ENCODE data around the gene CDK2.

The CDK2 gene

GRCh38 chr12:55946553-55946952 lies 20.1 kb upstream of the CDK2 start:
- Histone ChIP-seq H3K27me3 (ENCODE audit: control insufficient read depth in 1 of 2, insufficient read depth in 1 of 2, low read length in 2 of 2) (no peaks in the 10 kb centered on the region), H2AFZ (ENCODE audit: low read depth, low read length) (no peak overlapping the region), H3K27ac (ENCODE audit: low read length, poor library complexity, severe bottlenecking) (no peak overlapping the region), H2BK120ac (ENCODE audit: low read depth, low read length) (no peak overlapping the region), H3K9ac (ENCODE audit: low read length) (no peak overlapping the region), H2BK12ac (ENCODE audit: low read length in 2 of 2) (no peak overlapping the region), H3K4me1 (ENCODE audit: control insufficient read depth, insufficient read depth, low read depth, low read length) (no peaks in the 10 kb centered on the region), H2BK5ac (ENCODE audit: low read depth, low read length, poor library complexity, severe bottlenecking) (no peak overlapping the region), H3K14ac (ENCODE audit: low read length in 2 of 2) (no peak overlapping the region), H3K4me2 (ENCODE audit: low read length, poor library complexity, severe bottlenecking) (no peak overlapping the region), H3K18ac (ENCODE audit: low read depth in 1 of 2, low read length in 2 of 2) (no peak overlapping the region), H3K4me3 (ENCODE audit: insufficient read depth in 1 of 2, low read depth in 1 of 2, low read length in 2 of 2) (no peak overlapping the region), H3K36me3 (ENCODE audit: control insufficient read depth in 1 of 2, insufficient read depth in 2 of 2, low read depth in 1 of 2, low read length in 2 of 2) (peaks cover 15 to 58% of the 10 kb centered on the region in 2 experiments), H2BK15ac (ENCODE audit: low read depth, poor library complexity, severe bottlenecking) (no peak overlapping the region), H4K91ac (ENCODE audit: low read length) (no peak overlapping the region), H2AK5ac (ENCODE audit: low read length, severe bottlenecking) (no peak overlapping the region), H3K23ac (ENCODE audit: low read length in 2 of 2) (no peak overlapping the region), H3K4ac (ENCODE audit: low read depth in 1 of 2, low read length in 2 of 2) (no peak overlapping the region), H4K8ac (ENCODE audit: low read length) (no peak overlapping the region), H3K79me1 (replicated peaks; ENCODE audit: low read length, poor library complexity, severe bottlenecking) (no peaks in the 10 kb centered on the region), H3K9me3 (ENCODE audit: control insufficient read depth, low read length) (no peaks in the 10 kb centered on the region)
- no peak for DNase-seq
- 99% methylated on average over 3 of the region's 6 CpGs for WGBS

DNA sequence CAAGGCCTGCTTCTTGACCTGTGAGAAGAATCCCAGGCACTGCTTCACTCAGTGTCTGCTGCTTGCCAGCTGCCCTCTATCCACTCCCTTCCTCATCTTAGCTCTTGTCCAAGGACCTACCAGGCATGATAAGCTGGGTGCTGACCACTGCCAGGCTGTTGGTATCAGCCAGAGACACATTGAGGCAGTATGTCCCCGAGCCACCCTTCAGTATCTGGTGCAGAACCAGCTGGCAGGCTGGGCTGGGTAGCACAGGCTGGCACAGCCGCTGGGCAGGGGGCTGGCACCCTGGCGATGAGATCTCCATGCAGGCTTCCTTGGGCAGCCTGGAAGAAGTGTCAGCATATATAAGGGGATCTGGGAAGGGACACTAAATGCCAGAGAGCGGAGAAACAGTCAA lies 11.3 kb upstream of the CDK2 start:
- no peak overlapping the region for H3K4ac ChIP-seq (ENCODE audit: low read depth in 1 of 2, low read length in 2 of 2)
- H2BK120ac ChIP-seq (ENCODE audit: low read depth, low read length): no peak overlapping the region
- H4K91ac ChIP-seq (ENCODE audit: low read length): no peak overlapping the region
- no peak overlapping the region for H2AFZ ChIP-seq (ENCODE audit: low read depth, low read length)
- no peaks in the 10 kb centered on the region for H3K9me3 ChIP-seq (ENCODE audit: control insufficient read depth, low read length)
- H3K9ac ChIP-seq (ENCODE audit: low read length): no peak overlapping the region
- no peaks in the 10 kb centered on the region for H3K79me1 ChIP-seq (replicated peaks; ENCODE audit: low read length, poor library complexity, severe bottlenecking)
- H3K18ac ChIP-seq (ENCODE audit: low read depth in 1 of 2, low read length in 2 of 2): no peak overlapping the region
- no peak overlapping the region for H3K23ac ChIP-seq (ENCODE audit: low read length in 2 of 2)
- 83% methylated on average over 3 of the region's 4 CpGs for WGBS
- no peak overlapping the region for H3K4me3 ChIP-seq (ENCODE audit: insufficient read depth in 1 of 2, low read depth in 1 of 2, low read length in 2 of 2)
- no peak overlapping the region for H2AK5ac ChIP-seq (ENCODE audit: low read length, severe bottlenecking)
- H2BK12ac ChIP-seq (ENCODE audit: low read length in 2 of 2): no peak overlapping the region
- no peak overlapping the region for H3K4me2 ChIP-seq (ENCODE audit: low read length, poor library complexity, severe bottlenecking)
- DNase-seq: no peak
- no peak overlapping the region for H4K8ac ChIP-seq (ENCODE audit: low read length)
- no peak overlapping the region for H2BK5ac ChIP-seq (ENCODE audit: low read depth, low read length, poor library complexity, severe bottlenecking)
- peaks cover 31 to 36% of the 10 kb centered on the region in 2 experiments for H3K36me3 ChIP-seq (ENCODE audit: control insufficient read depth in 1 of 2, insufficient read depth in 2 of 2, low read depth in 1 of 2, low read length in 2 of 2)
- peaks cover 0 to 4% of the 10 kb centered on the region in 2 experiments for H3K27me3 ChIP-seq (ENCODE audit: control insufficient read depth in 1 of 2, insufficient read depth in 1 of 2, low read length in 2 of 2)
- no peak overlapping the region for H3K27ac ChIP-seq (ENCODE audit: low read length, poor library complexity, severe bottlenecking)
- H3K4me1 ChIP-seq (ENCODE audit: control insufficient read depth, insufficient read depth, low read depth, low read length): peaks cover 3% of the 10 kb centered on the region
- H3K14ac ChIP-seq (ENCODE audit: low read length in 2 of 2): no peak overlapping the region
- no peak overlapping the region for H2BK15ac ChIP-seq (ENCODE audit: low read depth, poor library complexity, severe bottlenecking)

GRCh38 chr12:55955800-55956508 lies 10.7 kb upstream of the CDK2 start:
- Histone ChIP-seq H2BK15ac (ENCODE audit: low read depth, poor library complexity, severe bottlenecking) (no peak overlapping the region), H3K14ac (ENCODE audit: low read length in 2 of 2) (no peak overlapping the region), H2AFZ (ENCODE audit: low read depth, low read length) (no peak overlapping the region), H3K27me3 (ENCODE audit: control insufficient read depth in 1 of 2, insufficient read depth in 1 of 2, low read length in 2 of 2) (peaks cover 0 to 4% of the 10 kb centered on the region in 2 experiments), H3K4me1 (ENCODE audit: control insufficient read depth, insufficient read depth, low read depth, low read length) (peaks cover 3% of the 10 kb centered on the region), H3K9ac (ENCODE audit: low read length) (no peak overlapping the region), H3K18ac (ENCODE audit: low read depth in 1 of 2, low read length in 2 of 2) (no peak overlapping the region), H3K4ac (ENCODE audit: low read depth in 1 of 2, low read length in 2 of 2) (no peak overlapping the region), H2BK12ac (ENCODE audit: low read length in 2 of 2) (no peak overlapping the region), H3K4me2 (ENCODE audit: low read length, poor library complexity, severe bottlenecking) (no peak overlapping the region), H3K9me3 (ENCODE audit: control insufficient read depth, low read length) (no peaks in the 10 kb centered on the region), H2BK5ac (ENCODE audit: low read depth, low read length, poor library complexity, severe bottlenecking) (no peak overlapping the region), H3K23ac (ENCODE audit: low read length in 2 of 2) (no peak overlapping the region), H4K8ac (ENCODE audit: low read length) (no peak overlapping the region), H3K79me1 (replicated peaks; ENCODE audit: low read length, poor library complexity, severe bottlenecking) (no peaks in the 10 kb centered on the region), H2BK120ac (ENCODE audit: low read depth, low read length) (no peak overlapping the region), H4K91ac (ENCODE audit: low read length) (no peak overlapping the region), H2AK5ac (ENCODE audit: low read length, severe bottlenecking) (no peak overlapping the region), H3K27ac (ENCODE audit: low read length, poor library complexity, severe bottlenecking) (no peak overlapping the region), H3K4me3 (ENCODE audit: insufficient read depth in 1 of 2, low read depth in 1 of 2, low read length in 2 of 2) (no peak overlapping the region), H3K36me3 (ENCODE audit: control insufficient read depth in 1 of 2, insufficient read depth in 2 of 2, low read depth in 1 of 2, low read length in 2 of 2) (peaks cover 31 to 34% of the 10 kb centered on the region in 2 experiments)
- whole genome bisulfite sequencing: 96% methylated on average over 6 of the region's 6 CpGs
- peak; percentile 56 for DNase-seq

DNA sequence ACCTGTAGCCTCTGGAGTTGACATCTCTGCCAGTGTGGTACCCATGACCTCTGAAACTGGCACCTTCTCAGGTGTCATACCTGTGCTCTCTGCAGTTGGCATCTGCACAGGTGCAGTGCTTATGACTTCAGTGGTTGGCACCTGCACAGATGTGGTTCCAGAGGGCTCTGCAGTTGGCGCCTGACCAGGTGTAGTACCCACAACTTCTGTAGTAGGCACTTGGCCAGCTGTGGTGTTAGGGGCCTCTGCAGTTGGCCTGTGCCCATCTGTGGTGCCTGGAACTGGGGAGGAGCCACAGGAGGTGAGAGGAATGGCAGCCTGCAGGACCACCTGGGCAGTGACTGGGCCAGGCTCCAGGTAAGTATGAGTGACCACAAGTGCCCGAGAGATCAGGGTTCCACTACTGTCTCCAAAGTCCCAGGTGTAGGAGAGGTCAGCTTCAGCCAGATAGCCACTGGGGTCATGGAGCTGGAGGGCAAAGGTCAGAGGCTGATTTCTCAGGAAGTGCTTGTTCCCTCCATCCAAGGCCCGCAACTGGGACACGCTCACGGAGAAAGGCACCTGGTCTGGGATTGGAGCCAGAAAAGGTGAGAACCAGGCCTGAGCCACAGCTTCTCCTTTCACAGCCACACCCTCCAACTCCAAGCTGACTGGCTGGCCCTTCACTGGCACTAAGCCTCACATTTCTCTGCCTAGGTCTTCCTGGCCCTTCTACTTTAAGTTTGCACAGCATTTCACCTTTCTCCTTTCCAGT lies 9.3 kb upstream of the CDK2 start:
- H3K36me3 ChIP-seq (ENCODE audit: control insufficient read depth in 1 of 2, insufficient read depth in 2 of 2, low read depth in 1 of 2, low read length in 2 of 2): peaks cover 20 to 21% of the 10 kb centered on the region in 2 experiments
- peaks cover 3% of the 10 kb centered on the region for H3K4me1 ChIP-seq (ENCODE audit: control insufficient read depth, insufficient read depth, low read depth, low read length)
- no peak overlapping the region for H2AK5ac ChIP-seq (ENCODE audit: low read length, severe bottlenecking)
- peaks cover 0 to 4% of the 10 kb centered on the region in 2 experiments for H3K27me3 ChIP-seq (ENCODE audit: control insufficient read depth in 1 of 2, insufficient read depth in 1 of 2, low read length in 2 of 2)
- H4K91ac ChIP-seq (ENCODE audit: low read length): no peak overlapping the region
- H3K9me3 ChIP-seq (ENCODE audit: control insufficient read depth, low read length): no peaks in the 10 kb centered on the region
- no peak overlapping the region for H3K23ac ChIP-seq (ENCODE audit: low read length in 2 of 2)
- H3K27ac ChIP-seq (ENCODE audit: low read length, poor library complexity, severe bottlenecking): no peak overlapping the region
- H3K79me1 ChIP-seq (replicated peaks; ENCODE audit: low read length, poor library complexity, severe bottlenecking): no peaks in the 10 kb centered on the region
- no peak overlapping the region for H3K14ac ChIP-seq (ENCODE audit: low read length in 2 of 2)
- 88% methylated on average over 5 of the region's 5 CpGs for WGBS
- no peak overlapping the region for H3K4ac ChIP-seq (ENCODE audit: low read depth in 1 of 2, low read length in 2 of 2)
- H2AFZ ChIP-seq (ENCODE audit: low read depth, low read length): no peak overlapping the region
- no peak overlapping the region for H3K9ac ChIP-seq (ENCODE audit: low read length)
- no peak overlapping the region for H2BK15ac ChIP-seq (ENCODE audit: low read depth, poor library complexity, severe bottlenecking)
- H3K4me3 ChIP-seq (ENCODE audit: insufficient read depth in 1 of 2, low read depth in 1 of 2, low read length in 2 of 2): no peak overlapping the region
- DNase-seq: no peak
- no peak overlapping the region for H2BK12ac ChIP-seq (ENCODE audit: low read length in 2 of 2)
- H3K18ac ChIP-seq (ENCODE audit: low read depth in 1 of 2, low read length in 2 of 2): no peak overlapping the region
- H2BK5ac ChIP-seq (ENCODE audit: low read depth, low read length, poor library complexity, severe bottlenecking): no peak overlapping the region
- no peak overlapping the region for H2BK120ac ChIP-seq (ENCODE audit: low read depth, low read length)
- H4K8ac ChIP-seq (ENCODE audit: low read length): no peak overlapping the region
- H3K4me2 ChIP-seq (ENCODE audit: low read length, poor library complexity, severe bottlenecking): no peak overlapping the region

Data from mesenchymal stem cell (in vitro differentiated cells and primary cell).